Omental fat pad (tissue), 4 donors: ENCODE data around the gene B3GNT7. TPM values are rescaled to one million over a fixed set of nuclear protein-coding genes. Genes with fewer than 3 reads are reported as not detected.

ENCODE experiments used
- ATAC-seq: fragments of 150-250 bp; one replicate; pipeline ENCODE4 v1.9.1; 2016; ENCODE audit warnings: mild to moderate bottlenecking, moderate library complexity; ENCODE audit not compliant: low FRiP score
- DNase-seq: peaks from one replicate; pipeline ENCODE4 v3.0.0-alpha.2; 2019; ENCODE audit warnings: low spot score
- CTCF ChIP-seq, 3 donors: fragments of 450-650 bp; IDR thresholded peaks; one replicate each; pipeline ENCODE4 v1.5.1; 2016 to 2017; ENCODE audit warnings: antibody characterized with exemption in 3 of 3, mild to moderate bottlenecking in 3 of 3, moderate library complexity in 2 of 3
- total RNA-seq, 4 donors: library from RNA; depleted of rRNA; stranded (reverse); fragments of >200 nt; gene quantifications; one replicate each; pipeline ENCODE4 v1.1.0, GENCODE V29; 2016

Gene B3GNT7
- total RNA-seq, 4 donors from 2014 or later: 2.8 to 12.6 (median 6.1) TPM

GRCh38 chr2:231360401-231360800 lies 35.1 kb upstream of the B3GNT7 start:
- ATAC-seq: no peak
- no peak for TF ChIP-seq CTCF (IDR thresholded peaks at IDR 0.05)
- no peak for DNase-seq

GRCh38 chr2:231360881-231361371 lies 34.6 kb upstream of the B3GNT7 start:
- no peak for ATAC-seq
- DNase-seq: no peak
- no peak for TF ChIP-seq CTCF (IDR thresholded peaks at IDR 0.05)

GRCh38 chr2:231361701-231362554 lies 33.6 kb upstream of the B3GNT7 start:
- TF ChIP-seq CTCF (IDR thresholded peaks at IDR 0.05): no peak
- peak; percentile 9 for ATAC-seq
- DNase-seq: no peak

- ATAC-seq (no peak), DNase-seq (no peak)
- TF ChIP-seq CTCF (IDR thresholded peaks at IDR 0.05): no peak
These were observed 32.8 kb upstream of the B3GNT7 start for GRCh38 chr2:231362555-231363184.

- ATAC-seq (no peak), DNase-seq (no peak)
- no peak for TF ChIP-seq CTCF (IDR thresholded peaks at IDR 0.05)
These were observed 31.4 kb upstream of the B3GNT7 start for GRCh38 chr2:231364061-231364460.

GRCh38 chr2:231364961-231365810 lies 30.3 kb upstream of the B3GNT7 start:
- TF ChIP-seq CTCF (IDR thresholded peaks at IDR 0.05): no peak
- no peak for DNase-seq
- ATAC-seq: no peak
